ENCODE results near the gene CDC5L. TPM values are rescaled to one million over a fixed set of nuclear protein-coding genes. Genes with fewer than 3 reads are reported as not detected.
A peak's percentile ranks its signal among the peaks of the same experiment; 100 is the strongest.
"Not testable (repeated sequence)": the region's sequence is repeated elsewhere in the genome, so short reads cannot be mapped to it uniquely, and the experiment has no call there.

Gene CDC5L
- total and polyA plus RNA-seq, 2 experiments from 2014 or later: 27.0 to 32.5 TPM

DNA sequence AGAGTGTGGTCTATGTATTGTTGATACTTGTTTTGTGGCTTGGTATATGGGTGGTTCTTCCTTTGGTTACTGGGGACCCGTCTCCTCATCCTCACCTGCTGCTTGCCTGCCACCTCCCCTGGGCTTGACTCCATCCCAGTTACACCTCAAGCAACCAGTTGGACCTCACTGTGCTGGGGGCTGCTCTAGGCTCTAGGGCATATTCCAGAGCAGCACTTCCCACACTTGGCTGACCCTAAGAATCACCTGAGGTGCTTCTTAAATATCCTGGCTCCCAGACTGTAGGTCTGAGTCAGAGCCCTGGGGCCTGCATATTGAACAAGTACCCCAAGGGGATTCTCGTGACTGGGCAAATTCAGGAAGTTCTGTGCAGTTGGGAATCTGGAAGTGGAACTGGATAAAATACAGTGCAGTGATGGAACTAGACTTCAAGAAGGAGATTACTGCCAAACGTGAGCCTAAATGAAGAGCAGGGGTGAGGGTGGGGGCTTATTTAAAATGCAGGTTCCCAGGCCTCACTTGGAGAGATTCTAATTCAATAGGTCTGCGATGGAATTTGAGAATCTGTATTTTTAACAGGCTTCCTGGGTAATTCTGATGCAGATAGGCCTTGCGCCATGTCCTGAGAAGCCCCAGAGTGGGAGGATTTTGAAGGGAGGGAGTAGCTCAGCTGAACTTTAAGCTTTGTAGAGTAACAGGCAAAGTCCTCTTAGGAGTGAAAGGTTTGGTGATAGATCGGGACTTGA is 37.4 kb upstream of the CDC5L start:
- Histone ChIP-seq H2AFZ (peak overlapping the region; percentile 87), H4K20me1 (replicated peaks; ENCODE audit: insufficient read depth) (no peaks in the 10 kb centered on the region), H3K27ac (ENCODE audit: low read depth) (no peak overlapping the region), H3F3A (replicated peaks; ENCODE audit: low read depth) (no peaks in the 10 kb centered on the region), H3K4me3 (peak overlapping the region; percentile 25; the same call in 1 of the 2 replicates), H3K79me2 (replicated peaks; ENCODE audit: insufficient read depth) (no peaks in the 10 kb centered on the region), H3K36me3 (ENCODE audit: insufficient read depth) (no peaks in the 10 kb centered on the region), H3K4me1 (ENCODE audit: insufficient read depth) (peaks cover 13% of the 10 kb centered on the region), H3K9me2 (ENCODE audit: insufficient read depth) (no peaks in the 10 kb centered on the region), H3K27me3 (ENCODE audit: insufficient read depth) (no peaks in the 10 kb centered on the region), H3K4me2 (peak overlapping the region; percentile 69)
- Mint-ChIP-seq H3K4me3 (no peak overlapping the region), H3K4me1 (peaks cover 13% of the 10 kb centered on the region), H3K27ac (peak overlapping the region; percentile 39; the same call in 1 of the 2 replicates), H3K9me3 (no peaks in the 10 kb centered on the region), H3K27me3 (ENCODE audit: insufficient read depth, low read depth, poor library complexity) (peaks cover 4% of the 10 kb centered on the region), H3K36me3 (ENCODE audit: low read depth) (no peaks in the 10 kb centered on the region)
- ATAC-seq (peak; percentile 62), DNase-seq (ENCODE audit: low spot score) (peak; percentile 61)
- TF ChIP-seq STAT1 (IDR thresholded peaks at IDR 0.05; ENCODE audit: unreplicated experiment) (no peak), REST (IDR thresholded peaks at IDR 0.05; ENCODE audit: unreplicated experiment) (no peak)
- TF ChIP-seq, protein P1, sequence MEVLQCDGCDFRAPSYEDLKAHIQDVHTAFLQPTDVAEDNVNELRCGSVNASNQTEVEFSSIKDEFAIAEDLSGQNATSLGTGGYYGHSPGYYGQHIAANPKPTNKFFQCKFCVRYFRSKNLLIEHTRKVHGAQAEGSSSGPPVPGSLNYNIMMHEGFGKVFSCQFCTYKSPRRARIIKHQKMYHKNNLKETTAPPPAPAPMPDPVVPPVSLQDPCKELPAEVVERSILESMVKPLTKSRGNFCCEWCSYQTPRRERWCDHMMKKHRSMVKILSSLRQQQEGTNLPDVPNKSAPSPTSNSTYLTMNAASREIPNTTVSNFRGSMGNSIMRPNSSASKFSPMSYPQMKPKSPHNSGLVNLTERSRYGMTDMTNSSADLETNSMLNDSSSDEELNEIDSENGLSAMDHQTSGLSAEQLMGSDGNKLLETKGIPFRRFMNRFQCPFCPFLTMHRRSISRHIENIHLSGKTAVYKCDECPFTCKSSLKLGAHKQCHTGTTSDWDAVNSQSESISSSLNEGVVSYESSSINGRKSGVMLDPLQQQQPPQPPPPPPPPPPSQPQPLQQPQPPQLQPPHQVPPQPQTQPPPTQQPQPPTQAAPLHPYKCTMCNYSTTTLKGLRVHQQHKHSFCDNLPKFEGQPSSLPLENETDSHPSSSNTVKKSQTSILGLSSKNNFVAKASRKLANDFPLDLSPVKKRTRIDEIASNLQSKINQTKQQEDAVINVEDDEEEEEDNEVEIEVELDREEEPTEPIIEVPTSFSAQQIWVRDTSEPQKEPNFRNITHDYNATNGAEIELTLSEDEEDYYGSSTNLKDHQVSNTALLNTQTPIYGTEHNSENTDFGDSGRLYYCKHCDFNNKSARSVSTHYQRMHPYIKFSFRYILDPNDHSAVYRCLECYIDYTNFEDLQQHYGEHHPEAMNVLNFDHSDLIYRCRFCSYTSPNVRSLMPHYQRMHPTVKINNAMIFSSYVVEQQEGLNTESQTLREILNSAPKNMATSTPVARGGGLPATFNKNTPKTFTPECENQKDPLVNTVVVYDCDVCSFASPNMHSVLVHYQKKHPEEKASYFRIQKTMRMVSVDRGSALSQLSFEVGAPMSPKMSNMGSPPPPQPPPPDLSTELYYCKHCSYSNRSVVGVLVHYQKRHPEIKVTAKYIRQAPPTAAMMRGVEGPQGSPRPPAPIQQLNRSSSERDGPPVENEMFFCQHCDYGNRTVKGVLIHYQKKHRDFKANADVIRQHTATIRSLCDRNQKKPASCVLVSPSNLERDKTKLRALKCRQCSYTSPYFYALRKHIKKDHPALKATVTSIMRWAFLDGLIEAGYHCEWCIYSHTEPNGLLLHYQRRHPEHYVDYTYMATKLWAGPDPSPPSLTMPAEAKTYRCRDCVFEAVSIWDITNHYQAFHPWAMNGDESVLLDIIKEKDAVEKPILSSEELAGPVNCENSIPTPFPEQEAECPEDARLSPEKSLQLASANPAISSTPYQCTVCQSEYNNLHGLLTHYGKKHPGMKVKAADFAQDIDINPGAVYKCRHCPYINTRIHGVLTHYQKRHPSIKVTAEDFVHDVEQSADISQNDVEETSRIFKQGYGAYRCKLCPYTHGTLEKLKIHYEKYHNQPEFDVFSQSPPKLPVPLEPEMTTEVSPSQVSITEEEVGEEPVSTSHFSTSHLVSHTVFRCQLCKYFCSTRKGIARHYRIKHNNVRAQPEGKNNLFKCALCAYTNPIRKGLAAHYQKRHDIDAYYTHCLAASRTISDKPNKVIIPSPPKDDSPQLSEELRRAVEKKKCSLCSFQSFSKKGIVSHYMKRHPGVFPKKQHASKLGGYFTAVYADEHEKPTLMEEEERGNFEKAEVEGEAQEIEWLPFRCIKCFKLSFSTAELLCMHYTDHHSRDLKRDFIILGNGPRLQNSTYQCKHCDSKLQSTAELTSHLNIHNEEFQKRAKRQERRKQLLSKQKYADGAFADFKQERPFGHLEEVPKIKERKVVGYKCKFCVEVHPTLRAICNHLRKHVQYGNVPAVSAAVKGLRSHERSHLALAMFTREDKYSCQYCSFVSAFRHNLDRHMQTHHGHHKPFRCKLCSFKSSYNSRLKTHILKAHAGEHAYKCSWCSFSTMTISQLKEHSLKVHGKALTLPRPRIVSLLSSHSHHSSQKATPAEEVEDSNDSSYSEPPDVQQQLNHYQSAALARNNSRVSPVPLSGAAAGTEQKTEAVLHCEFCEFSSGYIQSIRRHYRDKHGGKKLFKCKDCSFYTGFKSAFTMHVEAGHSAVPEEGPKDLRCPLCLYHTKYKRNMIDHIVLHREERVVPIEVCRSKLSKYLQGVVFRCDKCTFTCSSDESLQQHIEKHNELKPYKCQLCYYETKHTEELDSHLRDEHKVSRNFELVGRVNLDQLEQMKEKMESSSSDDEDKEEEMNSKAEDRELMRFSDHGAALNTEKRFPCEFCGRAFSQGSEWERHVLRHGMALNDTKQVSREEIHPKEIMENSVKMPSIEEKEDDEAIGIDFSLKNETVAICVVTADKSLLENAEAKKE (CRISPR knock-in tag; IDR thresholded peaks at IDR 0.05): no peak

- H4K20me1 ChIP-seq (replicated peaks; ENCODE audit: insufficient read depth); H3F3A ChIP-seq (replicated peaks; ENCODE audit: low read depth); H3K27ac Mint-ChIP-seq; H3K27me3 Mint-ChIP-seq (ENCODE audit: insufficient read depth, low read depth, poor library complexity); H3K9me2 ChIP-seq (ENCODE audit: insufficient read depth); H3K27ac ChIP-seq (ENCODE audit: low read depth); H3K79me2 ChIP-seq (replicated peaks; ENCODE audit: insufficient read depth); H3K9me3 Mint-ChIP-seq; H3K36me3 Mint-ChIP-seq (ENCODE audit: low read depth); ATAC-seq; H3K27me3 ChIP-seq (ENCODE audit: insufficient read depth); DNase-seq (ENCODE audit: low spot score); H3K36me3 ChIP-seq (ENCODE audit: insufficient read depth); H3K4me3 Mint-ChIP-seq: not testable (repeated sequence)
- Histone ChIP-seq H3K4me2 (peak overlapping the region; percentile 69), H2AFZ (peak overlapping the region; percentile 87; the same call in 1 of the 2 replicates), H3K4me3 (0 out of 2 replicates have a peak overlapping the region, but pooled peaks have one; percentile 25), H3K4me1 (ENCODE audit: insufficient read depth) (peaks cover 13% of the 10 kb centered on the region)
- H3K4me1 Mint-ChIP-seq: peaks cover 13% of the 10 kb centered on the region
These were observed 36.9 kb upstream of the CDC5L start for GRCh38 chr6:44350650-44350994.

Measured in GM23338 (cell line).